Measurements from ENCODE around the gene MRPL44. TPM values are rescaled to one million over a fixed set of nuclear protein-coding genes. Genes with fewer than 3 reads are reported as not detected.

MRPL44 gene
- total RNA-seq, 1 donor from 2014 or later = 37.4 TPM

GRCh38 chr2:224014336-224014735 is 57.1 kb downstream of the MRPL44 start:
- intact Hi-C loops (cut with micrococcal nuclease) = no loop called here
- H3K27me3 Mint-ChIP-seq = no peaks in the 10 kb centered on the region
- peaks cover 7% of the 10 kb centered on the region for H3K9me3 Mint-ChIP-seq
- peaks cover 6% of the 10 kb centered on the region for H3K36me3 Mint-ChIP-seq (ENCODE audit: low read depth)
- no peak overlapping the region for H3K4me3 Mint-ChIP-seq
- H3K4me1 Mint-ChIP-seq = peaks cover 28% of the 10 kb centered on the region
- no peak overlapping the region for H3K27ac Mint-ChIP-seq
- no peak for DNase-seq

DNA sequence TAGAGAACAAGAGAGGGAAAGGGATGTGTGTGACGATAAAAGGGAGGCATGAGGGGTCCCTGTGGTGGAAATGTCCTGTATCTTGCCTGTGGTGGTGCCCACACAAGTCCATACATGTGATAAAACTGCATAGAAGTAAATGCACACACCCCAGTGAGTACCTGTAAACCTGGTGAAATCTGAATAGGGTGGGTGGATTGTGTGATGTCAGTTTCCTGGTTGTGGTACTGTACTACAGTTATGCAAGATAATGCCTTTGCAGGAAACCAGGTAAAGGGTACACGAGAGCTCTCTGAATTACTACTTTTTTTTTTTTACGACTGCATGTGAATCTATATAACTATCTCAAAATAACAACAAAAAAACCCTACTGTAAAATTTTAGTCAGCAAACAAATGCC is 59.7 kb downstream of the MRPL44 start:
- intact Hi-C loops (cut with micrococcal nuclease) = no loop called here
- H3K27me3 Mint-ChIP-seq = no peaks in the 10 kb centered on the region
- no peak overlapping the region for H3K4me3 Mint-ChIP-seq
- no peak for DNase-seq
- no peak overlapping the region for H3K27ac Mint-ChIP-seq
- peaks cover 19% of the 10 kb centered on the region for H3K4me1 Mint-ChIP-seq
- peaks cover 7% of the 10 kb centered on the region for H3K36me3 Mint-ChIP-seq (ENCODE audit: low read depth)
- peaks cover 7% of the 10 kb centered on the region for H3K9me3 Mint-ChIP-seq

Other genes with a start within 250 kb of the MRPL44 start
- gene AP1S3, start 119.9 kb upstream of the MRPL44 start, total RNA-seq = 14.1 and 17.4 TPM in 2 replicates
- 25.3 and 27.8 TPM in 2 replicates for gene WDFY1, start 12.1 kb upstream of the MRPL44 start, total RNA-seq
- gene SERPINE2, start 81.8 kb downstream of the MRPL44 start, total RNA-seq = 23.2 and 23.9 TPM in 2 replicates

Data from activated CD4-positive, alpha-beta T cell treated with anti-CD3 and anti-CD28 coated beads, Interleukin-2, amount 10 ng/mL, durations not matched to agents 24 days and 14 days (primary cell).